Mesothelial cell of epicardium (in vitro differentiated cells): Measurements from ENCODE around the gene EPHB3. TPM values are rescaled to one million over a fixed set of nuclear protein-coding genes. Genes with fewer than 3 reads are reported as not detected.
A peak's percentile ranks its signal among the peaks of the same experiment; 100 is the strongest.

Experiments used
- DNase-seq, 2 experiments: peaks; one replicate each; pipeline ENCODE4 v3.0.0; 2021; ENCODE audit warnings: low spot score in 2 of 2; ENCODE audit not compliant: unreplicated experiment in 2 of 2
- H3K27ac Mint-ChIP-seq: 2 replicates; pipeline ENCODE4 v1.8.0; 2021; ENCODE audit warnings: mixed read lengths
- H3K27me3 Mint-ChIP-seq: 2 replicates; pipeline ENCODE4 v1.8.0; 2021; ENCODE audit warnings: low read depth, mixed read lengths
- H3K36me3 Mint-ChIP-seq: 2 replicates; pipeline ENCODE4 v1.8.0; 2021; ENCODE audit warnings: mixed read lengths
- H3K4me1 Mint-ChIP-seq: 2 replicates; pipeline ENCODE4 v1.8.0; 2021; ENCODE audit warnings: mixed read lengths
- H3K4me3 Mint-ChIP-seq: 2 replicates; pipeline ENCODE4 v1.8.0; 2021; ENCODE audit warnings: mild to moderate bottlenecking, moderate library complexity, mixed read lengths
- H3K9me3 Mint-ChIP-seq: 2 replicates; pipeline ENCODE4 v1.8.0; 2021; ENCODE audit warnings: mixed read lengths
- CTCF ChIP-seq: fragments of 200-600 bp; sonication (generic); IDR thresholded peaks from one replicate; pipeline ENCODE4 v1.5.0; 2021; ENCODE audit warnings: antibody characterized with exemption; ENCODE audit not compliant: unreplicated experiment
- total RNA-seq: library from RNA; stranded (reverse); gene quantifications from 3 replicates; pipeline ENCODE4 v1.2.1, GENCODE V29; 2021

Gene EPHB3
- total RNA-seq, 1 donor from 2014 or later = 115 TPM

DNA sequence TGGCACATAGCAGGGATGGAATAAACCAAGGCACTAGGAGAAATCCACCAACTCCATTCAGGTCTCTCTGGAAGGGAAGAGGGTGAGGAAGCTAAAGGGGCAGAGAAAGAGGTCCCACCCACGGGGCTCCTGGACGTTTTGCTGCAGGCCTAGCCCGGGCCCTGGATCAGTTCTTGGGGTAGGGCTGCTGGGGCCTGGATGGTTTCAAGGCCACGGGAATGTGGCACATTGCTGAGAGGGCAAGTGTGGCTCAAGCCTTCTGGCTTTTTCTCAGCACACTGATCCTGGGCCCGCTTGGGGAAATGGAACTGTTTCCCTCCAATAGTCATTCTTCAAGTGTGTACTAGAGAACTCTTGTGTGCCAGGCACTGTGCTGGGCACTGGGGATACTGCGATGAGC is 24.0 kb downstream of the EPHB3 start:
- H3K27ac Mint-ChIP-seq = peak overlapping the region; percentile 94

DNA sequence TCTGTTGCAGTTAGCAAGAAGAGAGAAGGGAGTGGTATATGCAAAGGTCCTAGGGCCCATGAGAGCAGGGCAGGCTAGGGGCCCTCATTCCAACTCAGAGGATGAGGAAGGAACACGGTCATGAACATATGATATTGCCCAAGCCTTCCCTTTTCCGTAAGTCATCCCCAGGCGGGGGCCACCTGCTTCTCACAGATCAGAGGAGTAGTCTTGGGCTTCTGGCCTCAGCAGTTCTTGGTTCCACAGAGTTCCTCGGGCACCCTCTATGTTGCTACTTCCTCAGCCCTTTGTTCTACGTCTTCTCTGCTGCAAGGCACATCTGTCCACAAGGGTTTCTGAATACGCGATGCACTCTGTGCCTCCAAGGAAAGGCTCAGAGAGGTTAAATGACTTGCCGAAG is 25.3 kb downstream of the EPHB3 start:
- no peak for TF ChIP-seq CTCF
- H3K27ac Mint-ChIP-seq = no peak overlapping the region
- no peak overlapping the region for H3K4me3 Mint-ChIP-seq
- no peaks in the 10 kb centered on the region for H3K9me3 Mint-ChIP-seq
- H3K27me3 Mint-ChIP-seq = no peaks in the 10 kb centered on the region
- H3K36me3 Mint-ChIP-seq = no peaks in the 10 kb centered on the region
- H3K4me1 Mint-ChIP-seq = peaks cover 41% of the 10 kb centered on the region
- DNase-seq = no peak

More for the DNA sequence above, 24.0 kb downstream of the EPHB3 start:
- Mint-ChIP-seq H3K36me3 (peaks cover 4% of the 10 kb centered on the region), H3K4me1 (peaks cover 36% of the 10 kb centered on the region), H3K27me3 (no peaks in the 10 kb centered on the region), H3K9me3 (no peaks in the 10 kb centered on the region), H3K4me3 (no peak overlapping the region)
- no peak for TF ChIP-seq CTCF
- DNase-seq = no peak

- TF ChIP-seq CTCF = no peak
These were observed 27.2 kb downstream of the EPHB3 start for GRCh38 chr3:184588776-184589175.

GRCh38 chr3:184590795-184591194 is 29.2 kb downstream of the EPHB3 start:
- no peaks in the 10 kb centered on the region for H3K36me3 Mint-ChIP-seq
- H3K9me3 Mint-ChIP-seq = no peaks in the 10 kb centered on the region
- H3K4me3 Mint-ChIP-seq = no peak overlapping the region
- no peaks in the 10 kb centered on the region for H3K27me3 Mint-ChIP-seq
- no peak for TF ChIP-seq CTCF
- H3K27ac Mint-ChIP-seq = no peak overlapping the region
- peak in 1 of 2 experiments; percentile 64 for DNase-seq
- peaks cover 50% of the 10 kb centered on the region for H3K4me1 Mint-ChIP-seq

More at GRCh38 chr3:184588776-184589175, 27.2 kb downstream of the EPHB3 start:
- H3K27ac Mint-ChIP-seq = no peak overlapping the region
- no peaks in the 10 kb centered on the region for H3K27me3 Mint-ChIP-seq
- no peaks in the 10 kb centered on the region for H3K36me3 Mint-ChIP-seq
- H3K9me3 Mint-ChIP-seq = no peaks in the 10 kb centered on the region
- no peak for DNase-seq
- H3K4me3 Mint-ChIP-seq = no peak overlapping the region
- peaks cover 45% of the 10 kb centered on the region for H3K4me1 Mint-ChIP-seq

GRCh38 chr3:184591789-184592188 is 30.2 kb downstream of the EPHB3 start:
- TF ChIP-seq CTCF = no peak
- no peak overlapping the region for H3K4me3 Mint-ChIP-seq
- H3K27ac Mint-ChIP-seq = no peak overlapping the region
- DNase-seq = no peak
- no peaks in the 10 kb centered on the region for H3K36me3 Mint-ChIP-seq
- peaks cover 60% of the 10 kb centered on the region for H3K4me1 Mint-ChIP-seq
- H3K27me3 Mint-ChIP-seq = no peaks in the 10 kb centered on the region
- no peaks in the 10 kb centered on the region for H3K9me3 Mint-ChIP-seq
